Thyroid gland (tissue), 4 donors: Measurements from ENCODE around the gene ARHGAP8. TPM values are rescaled to one million over a fixed set of nuclear protein-coding genes. Genes with fewer than 3 reads are reported as not detected.

Experiments
- DNase-seq, 2 donors: peaks; one replicate each; pipeline ENCODE4 v3.0.0-alpha.2; 2019
- H3K27ac ChIP-seq, 3 donors: fragments of 200-600 bp; sonication (generic); 1 replicate in 2 of 3; 2 replicates in 1 of 3; pipeline ENCODE4 v1.5.1; 2016 to 2019; ENCODE audit warnings: mild to moderate bottlenecking in 1 of 3, moderate library complexity in 1 of 3
- H3K27me3 ChIP-seq: fragments of 200-600 bp; sonication (generic); one replicate; pipeline ENCODE4 v1.5.1; 2019
- H3K36me3 ChIP-seq, 2 donors: fragments of 200-600 bp; sonication (generic); one replicate each; pipeline ENCODE4 v1.5.1; 2016 to 2019
- H3K4me1 ChIP-seq, 2 donors: fragments of 200-600 bp; sonication (generic); one replicate each; pipeline ENCODE4 v1.5.1; 2017 to 2019
- H3K4me3 ChIP-seq, 3 donors: fragments of 200-600 bp; sonication (generic); replicated peaks in 1 of 3; 1 replicate in 2 of 3; 2 replicates in 1 of 3; pipeline ENCODE4 v1.5.1; 2016; ENCODE audit warnings: mild to moderate bottlenecking in 1 of 3
- H3K9me3 ChIP-seq: fragments of 200-600 bp; sonication (generic); one replicate; pipeline ENCODE4 v1.5.1; 2017
- POLR2A ChIP-seq, 2 donors: fragments of 450-650 bp; IDR thresholded peaks; one replicate each; pipeline ENCODE4 v1.6.1; 2017; ENCODE audit warnings: antibody characterized with exemption in 2 of 2, mild to moderate bottlenecking in 2 of 2, moderate library complexity in 1 of 2
- WGBS, 2 donors: methylation state at CpG; one replicate each; pipeline ENCODE4 v1.1.5; 2017; 5-methylcytosine and 5-hydroxymethylcytosine counted together
- intact Hi-C: fragments of 100-400 bp; cut with DNase I; formaldehyde crosslinking; loops from one replicate; pipeline ENCODE4 v1.15.1; 2023
- total RNA-seq, 4 donors: library from RNA; depleted of rRNA; stranded (reverse); fragments of >200 nt; gene quantifications; one replicate each; pipeline ENCODE4 v1.2.3, GENCODE V29; 2016
- TF ChIP-seq, protein P1 (sequence below), 6 experiments: fragments of 200-600 bp in 3 of 6; fragments of 450-650 bp in 3 of 6; sonication (generic) in 3 of 6; IDR thresholded peaks; one replicate each; pipeline ENCODE4 v1.5.1; 2016 to 2019; ENCODE audit warnings: antibody characterized with exemption in 6 of 6, mild to moderate bottlenecking in 2 of 6, inconsistent platforms in 1 of 6, moderate library complexity in 1 of 6

ARHGAP8 gene
- total RNA-seq, 4 donors from 2014 or later: 24.8 to 44.3 (median 28.0) TPM

DNA sequence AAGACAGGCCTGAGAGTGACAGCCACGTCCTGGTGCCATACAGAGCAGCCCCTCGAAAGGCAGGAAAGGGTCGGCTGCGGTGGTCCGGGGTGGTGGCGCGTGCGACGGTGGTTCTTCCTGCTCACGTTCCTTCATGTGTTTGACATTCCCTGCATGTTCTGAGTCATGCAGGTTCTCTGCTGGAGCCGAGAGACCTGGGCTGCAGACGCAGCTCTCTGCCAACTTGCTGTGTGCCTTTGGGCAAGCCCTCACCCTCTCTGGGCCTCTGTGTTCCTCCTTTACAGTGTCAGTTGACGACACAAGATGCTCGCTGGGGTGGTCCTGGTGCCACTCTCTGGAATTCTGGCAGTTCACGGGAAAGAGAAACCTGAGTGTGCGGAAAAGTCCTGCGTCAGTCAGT lies 12.0 kb downstream of the ARHGAP8 start:
- H3K4me1 ChIP-seq: peaks cover 12% of the 10 kb centered on the region in 2 donors
- TF ChIP-seq, protein P1, sequence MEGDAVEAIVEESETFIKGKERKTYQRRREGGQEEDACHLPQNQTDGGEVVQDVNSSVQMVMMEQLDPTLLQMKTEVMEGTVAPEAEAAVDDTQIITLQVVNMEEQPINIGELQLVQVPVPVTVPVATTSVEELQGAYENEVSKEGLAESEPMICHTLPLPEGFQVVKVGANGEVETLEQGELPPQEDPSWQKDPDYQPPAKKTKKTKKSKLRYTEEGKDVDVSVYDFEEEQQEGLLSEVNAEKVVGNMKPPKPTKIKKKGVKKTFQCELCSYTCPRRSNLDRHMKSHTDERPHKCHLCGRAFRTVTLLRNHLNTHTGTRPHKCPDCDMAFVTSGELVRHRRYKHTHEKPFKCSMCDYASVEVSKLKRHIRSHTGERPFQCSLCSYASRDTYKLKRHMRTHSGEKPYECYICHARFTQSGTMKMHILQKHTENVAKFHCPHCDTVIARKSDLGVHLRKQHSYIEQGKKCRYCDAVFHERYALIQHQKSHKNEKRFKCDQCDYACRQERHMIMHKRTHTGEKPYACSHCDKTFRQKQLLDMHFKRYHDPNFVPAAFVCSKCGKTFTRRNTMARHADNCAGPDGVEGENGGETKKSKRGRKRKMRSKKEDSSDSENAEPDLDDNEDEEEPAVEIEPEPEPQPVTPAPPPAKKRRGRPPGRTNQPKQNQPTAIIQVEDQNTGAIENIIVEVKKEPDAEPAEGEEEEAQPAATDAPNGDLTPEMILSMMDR (IDR thresholded peaks at IDR 0.05): no peak
- no peak for TF ChIP-seq POLR2A (IDR thresholded peaks at IDR 0.05)
- H3K36me3 ChIP-seq: no peaks in the 10 kb centered on the region
- 93 to 94% methylated on average over 17 of the region's 17 CpGs for WGBS, 2 donors
- H3K27ac ChIP-seq: no peak overlapping the region
- intact Hi-C loops: no loop called here
- no peak for DNase-seq
- no peak overlapping the region for H3K4me3 ChIP-seq
- no peaks in the 10 kb centered on the region for H3K27me3 ChIP-seq
- no peaks in the 10 kb centered on the region for H3K9me3 ChIP-seq

DNA sequence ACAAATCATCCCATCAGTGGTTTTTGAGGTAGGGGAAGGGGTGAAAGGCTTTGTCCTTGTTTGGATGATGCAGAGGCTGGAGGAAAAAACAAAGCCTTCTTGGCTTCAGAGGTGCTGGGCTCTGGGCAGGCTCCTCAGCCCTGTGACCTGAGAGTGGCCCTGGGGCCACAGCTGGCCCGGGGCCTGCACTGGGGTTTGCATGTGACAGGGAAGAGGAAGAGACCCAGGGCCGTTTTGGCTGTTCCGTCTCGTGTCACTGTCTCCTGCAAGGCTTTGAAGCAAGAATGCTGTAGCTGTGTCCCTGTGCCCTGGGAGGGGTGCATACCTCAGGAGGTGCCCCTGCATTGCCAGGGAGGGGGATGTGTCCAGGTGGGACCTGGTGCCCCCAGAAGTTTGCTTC lies 12.6 kb downstream of the ARHGAP8 start:
- WGBS, 2 donors: 50% methylated on average over 1 to 4 of the region's 4 CpGs

GRCh38 chr22:44765571-44766285 lies 13.4 kb downstream of the ARHGAP8 start:
- intact Hi-C loops: no loop called here
- Histone ChIP-seq H3K9me3 (no peaks in the 10 kb centered on the region), H3K27me3 (no peaks in the 10 kb centered on the region), H3K4me3 (no peak overlapping the region), H3K27ac (no peak overlapping the region), H3K4me1 (peaks cover 12 to 20% of the 10 kb centered on the region in 2 donors), H3K36me3 (no peaks in the 10 kb centered on the region)
- TF ChIP-seq, protein P1 (IDR thresholded peaks at IDR 0.05): no peak
- TF ChIP-seq POLR2A (IDR thresholded peaks at IDR 0.05): no peak
- 70 to 72% methylated on average over 8 to 9 of the region's 23 CpGs for WGBS, 2 donors
- DNase-seq: peak; percentile 45 to 59

More for the DNA sequence above, 12.6 kb downstream of the ARHGAP8 start:
- Histone ChIP-seq H3K9me3 (no peaks in the 10 kb centered on the region), H3K4me3 (no peak overlapping the region), H3K4me1 (peaks cover 12 to 13% of the 10 kb centered on the region in 2 donors), H3K36me3 (no peaks in the 10 kb centered on the region), H3K27me3 (no peaks in the 10 kb centered on the region), H3K27ac (no peak overlapping the region)
- intact Hi-C loops: no loop called here
- TF ChIP-seq POLR2A (IDR thresholded peaks at IDR 0.05): no peak
- TF ChIP-seq, protein P1 (IDR thresholded peaks at IDR 0.05): no peak
- DNase-seq: no peak

DNA sequence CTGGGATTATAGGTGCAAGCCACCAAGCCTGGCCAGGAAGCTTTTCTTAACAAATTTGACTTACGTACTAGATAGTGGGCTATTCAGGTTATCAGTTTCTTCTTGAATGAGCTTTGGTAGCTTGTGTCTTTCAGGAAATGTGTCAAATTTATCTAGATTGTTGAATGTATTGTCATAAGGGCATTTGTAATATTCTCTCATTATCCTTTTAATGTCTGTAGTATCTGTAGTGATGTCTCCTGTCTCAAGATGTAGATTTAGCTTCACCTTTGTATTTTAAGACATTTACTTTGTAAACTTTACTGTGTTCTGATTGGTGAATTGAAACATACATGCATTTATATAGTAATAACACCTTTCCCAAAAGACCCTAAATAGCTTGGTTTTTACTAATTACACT lies 20.7 kb downstream of the ARHGAP8 start:
- Histone ChIP-seq H3K27me3 (no peaks in the 10 kb centered on the region), H3K27ac (no peak overlapping the region), H3K4me1 (peaks cover 9 to 19% of the 10 kb centered on the region in 2 donors), H3K9me3 (no peaks in the 10 kb centered on the region), H3K4me3 (no peak overlapping the region), H3K36me3 (no peaks in the 10 kb centered on the region)
- DNase-seq: no peak
- 100% methylated on average over 1 of the region's 1 CpG for WGBS, 2 donors
- intact Hi-C loops: no loop called here
- TF ChIP-seq, protein P1 (IDR thresholded peaks at IDR 0.05): no peak
- no peak for TF ChIP-seq POLR2A (IDR thresholded peaks at IDR 0.05)

- Histone ChIP-seq H3K36me3 (no peaks in the 10 kb centered on the region), H3K27ac (no peak overlapping the region), H3K4me1 (peaks cover 9 to 10% of the 10 kb centered on the region in 2 donors), H3K9me3 (no peaks in the 10 kb centered on the region), H3K4me3 (no peak overlapping the region), H3K27me3 (no peaks in the 10 kb centered on the region)
- intact Hi-C loops: no loop called here
- TF ChIP-seq, protein P1 (IDR thresholded peaks at IDR 0.05): no peak
- no peak for TF ChIP-seq POLR2A (IDR thresholded peaks at IDR 0.05)
- no peak for DNase-seq
- WGBS, 2 donors: 88 to 98% methylated on average over 5 of the region's 5 CpGs
Observed at GRCh38 chr22:44775862-44776261, 23.5 kb downstream of the ARHGAP8 start.
